ENCODE measurements around the gene EIF4E2.
A peak's percentile ranks its signal among the peaks of the same experiment; 100 is the strongest.

The EIF4E2 gene, protein sequence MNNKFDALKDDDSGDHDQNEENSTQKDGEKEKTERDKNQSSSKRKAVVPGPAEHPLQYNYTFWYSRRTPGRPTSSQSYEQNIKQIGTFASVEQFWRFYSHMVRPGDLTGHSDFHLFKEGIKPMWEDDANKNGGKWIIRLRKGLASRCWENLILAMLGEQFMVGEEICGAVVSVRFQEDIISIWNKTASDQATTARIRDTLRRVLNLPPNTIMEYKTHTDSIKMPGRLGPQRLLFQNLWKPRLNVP

DNA sequence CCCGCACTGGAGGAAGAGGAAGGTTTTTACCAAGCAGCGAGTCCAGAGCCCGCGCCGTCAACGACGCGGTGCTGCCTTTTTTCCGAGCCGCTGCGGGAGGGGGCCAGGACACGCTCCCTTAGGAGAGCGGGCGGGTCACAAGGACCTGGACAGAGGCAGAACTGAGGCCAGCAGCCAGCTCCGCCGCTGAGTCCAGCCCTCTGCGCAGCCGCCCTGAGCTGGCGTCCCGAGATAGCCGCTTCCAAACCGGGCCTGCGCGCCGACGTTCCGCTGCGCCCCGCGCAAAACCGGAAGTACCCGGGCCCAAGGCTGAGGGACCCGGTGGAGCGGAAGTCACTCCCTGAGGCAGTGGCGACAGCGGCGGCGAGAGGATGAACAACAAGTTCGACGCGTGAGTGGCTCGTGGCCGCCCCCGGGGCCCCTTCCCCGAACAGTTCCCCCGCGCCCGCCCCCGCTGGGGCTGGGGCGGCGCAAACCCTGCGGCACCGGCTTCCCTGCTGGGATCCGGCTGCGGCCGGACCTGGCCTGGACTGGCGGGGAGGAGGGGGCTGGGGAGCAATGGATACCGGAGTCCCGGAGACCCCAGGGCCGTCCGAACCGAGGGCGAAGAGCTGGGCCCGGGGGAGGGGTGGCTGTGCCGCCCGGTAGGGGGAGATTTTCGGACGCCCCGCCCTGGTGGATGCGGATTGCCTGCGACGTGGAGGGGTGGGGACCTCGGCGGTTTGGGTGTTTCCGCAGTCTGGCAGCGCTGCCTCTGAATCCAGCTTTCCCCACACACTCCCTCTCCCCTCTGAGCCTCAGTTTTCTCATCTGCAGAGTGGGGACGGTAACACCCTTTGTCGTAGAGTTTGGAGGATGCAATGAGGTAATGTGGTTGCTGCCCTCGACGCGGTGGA, at the start of gene EIF4E2, which contains the start of gene TIGD1:
TSS of gene EIF4E2 (plus strand) at position 336 of the 896 bp plus-strand sequence. CDS start at position 372, 36 bp downstream.
TSS of gene TIGD1 (minus strand) at position 204 of the 896 bp plus-strand sequence. CDS start 675 bp downstream, outside the sequence.
- peak within 1 kb of the TSS; percentile 95 for H3K27ac ChIP-seq
- TF ChIP-seq CTCF (conservative IDR thresholded peaks at IDR 0.05): peak; percentile 23; the same call in 1 of the 2 replicates

GRCh38 chr2:232501331-232501771, 49.1 kb upstream of the EIF4E2 start:
- TF ChIP-seq CTCF (conservative IDR thresholded peaks at IDR 0.05): no peak
- H3K27ac ChIP-seq: no peak overlapping the region

GRCh38 chr2:232501794-232502390, 48.6 kb upstream of the EIF4E2 start:
- no peak for TF ChIP-seq CTCF (conservative IDR thresholded peaks at IDR 0.05)
- H3K27ac ChIP-seq: no peak overlapping the region

DNA sequence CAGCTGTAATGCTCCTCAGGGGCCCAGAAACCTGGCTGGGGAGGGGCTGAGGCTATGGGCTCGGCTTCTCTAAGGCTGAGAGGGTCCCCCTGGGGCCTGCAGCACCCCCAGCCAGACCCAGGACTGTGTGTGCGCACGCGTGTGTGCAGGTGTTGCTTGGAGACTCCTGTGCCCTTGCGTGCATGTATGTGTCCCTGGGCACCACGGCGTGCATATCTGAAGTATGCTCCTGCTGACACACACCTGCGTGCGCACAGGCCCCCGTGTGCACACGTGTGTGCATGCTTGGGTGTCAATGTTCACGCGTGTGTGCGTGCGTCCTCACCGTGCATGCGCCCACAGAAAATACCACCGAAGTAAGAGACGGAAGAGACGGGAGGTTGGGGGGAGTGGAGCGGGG, 48.0 kb upstream of the EIF4E2 start:
- TF ChIP-seq CTCF (conservative IDR thresholded peaks at IDR 0.05): no peak
- H3K27ac ChIP-seq: no peak overlapping the region

- H3K27ac ChIP-seq: no peak overlapping the region; the same call in 1 of the 2 replicates
- TF ChIP-seq CTCF (conservative IDR thresholded peaks at IDR 0.05): no peak
Measured at GRCh38 chr2:232502911-232503808, 47.3 kb upstream of the EIF4E2 start.

DNA sequence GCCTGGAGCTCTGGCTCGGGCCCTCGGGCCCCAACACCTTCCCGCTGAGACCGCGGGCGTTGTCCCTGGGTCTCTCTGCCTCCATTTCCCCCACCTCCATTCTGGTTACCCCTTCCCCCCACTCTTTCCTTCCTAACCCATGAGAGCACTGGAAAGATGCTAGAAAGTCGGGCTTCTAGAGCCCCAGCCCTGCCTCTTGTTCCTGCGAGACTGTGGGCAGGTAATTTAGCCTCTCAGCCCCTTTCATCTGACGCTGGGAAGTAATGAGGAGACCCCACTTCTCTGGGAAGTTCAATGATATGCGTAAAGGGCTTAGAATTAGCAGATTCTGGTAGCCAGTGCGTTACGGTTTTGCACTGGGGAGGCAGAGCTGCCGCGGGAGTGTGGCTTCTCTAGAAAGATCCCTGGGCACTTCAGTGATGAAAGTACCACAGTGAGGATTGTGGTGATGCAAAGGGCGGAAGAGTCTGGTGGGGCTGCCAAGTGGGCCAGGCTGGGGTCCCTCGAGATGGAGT, 46.6 kb upstream of the EIF4E2 start:
- no peak overlapping the region for H3K27ac ChIP-seq
- no peak for TF ChIP-seq CTCF (conservative IDR thresholded peaks at IDR 0.05)
